ENCODE results near the gene UNC5A.

Gene UNC5A

DNA sequence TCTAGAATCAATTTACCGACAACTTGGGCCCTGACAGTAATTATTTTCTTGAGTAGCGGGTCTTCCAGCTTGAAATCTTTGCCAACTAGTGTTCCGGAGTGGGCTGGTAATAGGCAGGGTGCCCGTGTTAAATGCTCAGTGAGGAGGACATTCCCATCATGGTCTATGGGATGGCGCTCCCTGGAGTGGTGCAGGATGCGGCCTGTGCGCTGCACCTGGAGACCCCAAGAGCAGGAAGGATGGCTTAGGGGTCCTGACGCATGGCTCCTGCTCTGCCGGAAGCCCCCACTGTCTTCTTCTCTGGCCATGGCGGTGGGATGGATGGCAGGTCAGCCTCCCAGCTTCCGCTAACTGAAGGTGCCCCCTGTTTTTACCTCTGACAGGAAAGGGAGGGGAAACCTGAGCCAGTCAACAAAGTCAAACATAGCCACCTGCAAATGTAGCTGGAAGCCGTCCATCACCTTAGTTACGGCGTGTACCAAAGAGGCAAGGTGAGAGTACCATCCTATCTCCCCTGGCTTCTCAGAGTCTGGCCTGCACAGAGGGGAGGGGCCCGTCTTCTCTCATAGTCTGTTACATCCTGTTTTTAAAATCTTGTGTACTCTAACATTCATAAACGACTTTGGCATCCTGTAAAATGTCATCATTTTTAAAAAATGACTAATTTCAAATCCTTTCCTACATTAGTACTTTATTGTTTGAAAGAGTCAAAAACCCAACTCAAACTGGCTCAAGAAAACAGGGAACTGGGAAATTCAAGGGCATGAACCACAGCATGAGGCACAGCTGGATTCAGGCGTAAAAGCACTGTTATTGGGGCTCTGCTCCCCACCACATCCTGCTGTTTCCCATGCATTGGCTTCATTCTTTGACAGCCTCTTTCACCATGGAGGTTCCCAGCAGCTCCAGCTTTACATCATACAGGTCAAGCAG, 28.5 kb upstream of the UNC5A start:
- FAIRE-seq: no peak

DNA sequence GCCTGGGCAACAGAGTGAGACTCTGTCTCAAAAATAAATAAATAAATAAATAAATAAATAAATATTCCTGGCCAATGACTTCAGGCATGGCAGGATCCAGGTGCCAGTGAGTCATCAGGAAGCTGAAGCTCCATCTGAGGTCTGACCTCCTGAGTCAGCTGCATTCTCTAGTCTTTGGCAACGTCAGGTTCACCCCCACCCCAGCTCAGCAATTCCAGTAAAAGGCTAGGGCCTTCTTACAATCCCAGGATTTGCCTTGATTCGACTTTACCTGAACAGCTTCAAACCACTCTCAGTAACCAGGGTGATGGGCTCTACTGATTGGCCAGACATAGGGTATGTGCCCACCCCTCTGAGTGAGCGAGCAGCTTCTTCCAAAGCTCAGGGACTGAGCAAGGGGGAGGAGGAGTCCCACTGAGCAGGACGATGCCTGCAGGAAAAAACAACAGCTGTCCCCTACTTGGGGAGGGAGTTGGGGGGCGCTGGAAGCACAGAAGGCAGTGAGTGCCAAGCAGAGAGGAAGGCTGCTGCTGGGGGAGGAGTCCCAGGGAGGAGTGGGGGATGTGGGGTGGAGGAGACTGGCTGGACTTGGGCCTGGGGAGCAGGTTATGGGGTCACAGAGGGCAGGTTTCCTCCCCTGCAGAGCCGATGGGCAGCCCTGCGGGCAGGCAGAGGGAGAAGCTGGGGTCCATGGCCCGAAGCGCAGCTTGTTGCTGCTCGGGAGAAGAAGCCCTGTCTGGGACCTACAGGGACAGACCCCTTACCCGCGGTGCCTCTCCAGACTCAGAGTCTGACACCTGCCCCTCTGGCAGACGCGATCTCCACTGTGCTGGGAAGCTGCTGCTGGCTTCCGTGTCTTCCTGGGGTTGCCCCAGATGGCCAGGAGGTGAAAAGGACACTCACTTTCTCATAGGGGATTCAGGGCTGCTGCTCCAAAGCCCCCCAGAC, 25.9 kb upstream of the UNC5A start:
- no peak for FAIRE-seq

DNA sequence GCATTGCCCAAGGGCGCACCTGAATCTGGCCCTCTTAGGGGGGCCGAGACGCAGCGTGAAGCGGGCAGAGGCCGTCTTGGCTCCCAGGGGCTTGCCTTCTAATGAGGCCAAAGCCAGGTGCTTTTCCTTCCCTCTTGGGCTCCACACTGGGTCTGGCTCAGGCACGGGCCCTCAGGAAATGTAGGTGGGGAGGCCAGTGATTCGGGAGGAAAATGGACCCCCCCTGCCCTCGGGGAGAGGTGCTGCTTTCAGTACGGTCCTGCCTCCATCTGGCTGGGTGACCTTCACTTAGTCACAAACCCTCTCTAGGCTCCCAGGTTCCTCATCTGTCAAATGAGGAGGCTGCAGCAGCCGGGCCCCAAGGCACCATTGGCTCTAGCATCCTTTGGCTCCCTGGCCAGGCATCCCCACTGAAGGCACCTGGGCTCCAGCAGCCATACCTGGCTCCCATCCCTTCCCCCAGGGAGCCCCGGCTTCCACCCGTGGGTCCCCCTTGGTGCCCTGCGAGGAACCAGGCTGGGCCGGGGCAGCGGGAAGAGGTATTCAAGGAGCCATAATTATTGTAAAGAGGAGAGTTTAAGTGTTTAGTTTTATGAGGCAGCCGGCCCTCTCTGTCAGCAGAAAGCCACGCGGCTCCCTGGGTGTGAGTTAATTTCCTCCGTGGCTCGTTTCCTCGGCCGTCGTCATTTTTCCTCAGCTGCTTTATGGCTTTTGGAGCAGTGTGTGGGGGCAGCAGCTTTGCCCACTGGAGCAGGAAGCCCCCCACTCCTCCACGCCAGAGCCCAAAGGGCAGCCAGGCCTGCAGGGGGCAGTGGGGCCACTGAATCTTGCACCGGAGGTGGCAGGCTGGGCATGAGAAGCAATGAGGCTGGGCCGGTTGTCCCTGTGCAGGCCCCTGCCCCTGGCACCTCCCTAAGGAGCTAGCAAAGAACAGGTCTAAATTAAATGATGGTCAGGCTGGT, 24.9 kb upstream of the UNC5A start:
- FAIRE-seq: no peak

DNA sequence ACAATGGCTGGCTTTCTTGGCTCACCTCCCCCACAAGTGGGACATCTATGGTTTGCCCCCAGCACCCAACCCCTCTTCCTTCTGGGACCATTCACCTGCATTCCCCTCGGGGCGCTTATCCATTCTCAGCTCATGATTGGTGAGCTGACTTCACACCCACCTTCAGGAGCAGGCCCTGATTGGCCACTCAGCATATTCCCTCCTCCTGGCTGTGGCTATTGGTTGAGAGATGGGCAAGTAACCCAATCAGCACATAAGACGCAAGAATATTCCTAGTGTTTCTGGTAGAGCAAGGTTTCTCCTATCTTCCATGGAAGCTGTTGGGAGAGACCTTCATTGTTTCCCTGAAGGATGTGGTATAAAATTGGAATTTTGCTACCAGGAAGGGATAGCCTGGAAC, 22.7 kb upstream of the UNC5A start:
- FAIRE-seq: no peak

DNA sequence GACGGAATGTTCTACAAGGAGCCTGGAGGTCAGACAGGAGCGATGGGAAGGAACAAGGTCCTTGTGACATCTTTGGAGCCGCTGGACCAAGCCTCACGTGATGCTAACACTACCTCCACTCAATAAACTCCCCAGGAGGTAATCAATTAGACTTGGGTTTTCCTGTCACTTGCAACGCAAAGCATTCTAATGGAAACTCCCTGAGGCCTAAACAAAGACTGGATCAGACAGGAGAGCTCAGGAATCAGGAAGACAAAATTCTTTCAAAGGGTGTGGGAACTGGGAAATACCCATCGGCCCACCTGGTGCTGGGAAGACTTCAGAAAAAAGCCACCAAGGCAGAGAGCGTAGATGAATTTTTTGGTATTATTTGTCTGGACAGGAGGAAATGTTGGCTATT, 22.3 kb upstream of the UNC5A start:
- FAIRE-seq: no peak

DNA sequence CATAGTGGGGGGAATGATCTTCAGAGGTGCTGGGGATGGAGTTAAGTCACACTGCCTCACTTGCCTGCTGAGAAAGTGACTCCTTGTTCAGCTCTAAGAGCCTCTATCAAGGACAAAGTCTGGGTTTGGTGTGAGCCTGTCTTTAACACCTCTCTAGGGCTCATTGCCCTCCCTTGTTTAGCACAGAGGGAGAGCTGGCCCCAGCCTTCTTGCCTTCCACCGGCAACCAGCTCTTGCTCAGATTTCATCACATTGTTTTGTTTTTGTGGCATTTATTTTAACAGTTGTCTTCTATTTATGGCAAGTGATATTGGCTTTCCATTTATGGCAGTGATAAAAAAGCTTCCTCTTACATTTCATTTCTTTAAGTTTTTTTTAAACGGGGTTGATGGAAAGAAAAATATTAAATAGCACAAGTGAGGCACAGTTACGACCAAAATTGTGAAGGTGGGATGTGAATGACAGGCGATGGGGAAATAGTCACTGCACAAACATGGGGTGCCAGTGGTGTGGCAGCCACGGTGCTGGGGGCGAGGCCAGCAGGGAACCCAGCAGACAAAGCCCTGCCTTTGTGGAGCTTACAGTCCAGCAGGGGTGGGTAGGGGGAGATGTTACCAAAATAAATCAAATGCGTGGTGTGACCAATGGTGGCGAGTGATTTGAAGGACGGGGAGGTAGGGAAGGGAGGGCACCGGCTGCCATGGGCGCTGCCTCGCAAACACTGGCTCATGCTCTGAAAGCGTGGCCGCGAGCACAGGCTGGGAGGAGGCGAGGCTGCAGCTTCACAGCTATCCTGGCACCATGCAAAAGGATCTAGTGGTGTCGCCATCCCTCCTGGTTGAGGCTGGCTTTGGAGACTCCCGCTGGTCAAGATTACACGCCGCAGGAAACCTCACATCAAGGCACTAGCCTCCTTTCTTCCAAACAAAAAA, 21.2 kb upstream of the UNC5A start:
- FAIRE-seq: no peak

DNA sequence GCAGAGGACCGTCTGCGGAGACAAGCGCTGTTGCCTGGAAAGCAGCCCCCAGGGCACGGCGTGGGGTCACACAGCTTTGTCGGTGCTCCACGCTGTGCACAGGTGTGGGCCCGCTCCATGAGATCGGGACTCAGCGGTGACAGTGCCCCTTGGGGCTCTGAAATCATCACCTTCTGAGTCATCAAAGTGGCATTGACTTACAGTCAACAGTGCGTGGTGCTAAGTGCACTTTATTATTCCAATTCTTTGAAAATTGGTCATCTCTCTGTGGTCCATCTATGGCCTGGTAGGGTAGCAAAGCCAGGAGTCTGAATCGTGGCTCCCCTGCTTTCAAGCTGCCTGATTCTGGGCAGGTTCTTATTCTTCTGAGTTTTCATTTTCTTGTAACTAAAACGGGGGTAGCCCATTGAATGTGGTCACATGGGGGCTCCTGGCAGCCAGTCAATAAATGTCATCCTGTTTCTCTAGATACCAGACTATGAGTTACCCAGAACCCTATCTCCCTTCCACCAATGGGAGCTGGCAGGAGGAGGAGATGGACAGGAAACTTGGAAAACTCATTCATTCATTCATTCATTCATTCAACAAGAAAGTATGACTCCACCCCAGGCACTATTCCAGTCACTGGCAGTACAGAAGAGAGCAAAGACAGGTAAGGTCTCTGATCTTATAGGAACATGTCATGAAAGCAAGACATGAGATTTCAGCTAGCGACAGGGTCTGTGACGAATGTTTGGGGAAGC, 20.3 kb upstream of the UNC5A start:
- FAIRE-seq: no peak

DNA sequence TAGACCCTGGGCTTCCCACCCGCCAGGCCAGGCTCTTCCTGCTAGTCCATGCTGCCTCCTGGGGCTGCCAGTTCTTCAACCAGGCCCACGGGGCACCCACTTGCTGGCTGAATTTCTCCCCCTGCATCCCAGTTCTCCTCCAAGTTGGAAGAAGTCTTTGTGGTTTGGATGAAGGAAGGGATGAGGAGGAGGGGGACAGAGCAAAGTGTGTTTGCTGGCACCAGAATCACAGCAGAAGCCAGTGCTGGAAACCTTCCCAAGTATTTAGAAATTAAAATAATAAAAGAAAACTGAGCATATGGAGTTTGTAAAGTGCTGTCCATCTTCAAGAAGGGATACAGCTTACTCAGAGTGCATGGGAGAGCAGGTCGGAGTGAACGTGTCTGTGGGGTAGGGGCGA, 19.4 kb upstream of the UNC5A start:
- FAIRE-seq: no peak

DNA sequence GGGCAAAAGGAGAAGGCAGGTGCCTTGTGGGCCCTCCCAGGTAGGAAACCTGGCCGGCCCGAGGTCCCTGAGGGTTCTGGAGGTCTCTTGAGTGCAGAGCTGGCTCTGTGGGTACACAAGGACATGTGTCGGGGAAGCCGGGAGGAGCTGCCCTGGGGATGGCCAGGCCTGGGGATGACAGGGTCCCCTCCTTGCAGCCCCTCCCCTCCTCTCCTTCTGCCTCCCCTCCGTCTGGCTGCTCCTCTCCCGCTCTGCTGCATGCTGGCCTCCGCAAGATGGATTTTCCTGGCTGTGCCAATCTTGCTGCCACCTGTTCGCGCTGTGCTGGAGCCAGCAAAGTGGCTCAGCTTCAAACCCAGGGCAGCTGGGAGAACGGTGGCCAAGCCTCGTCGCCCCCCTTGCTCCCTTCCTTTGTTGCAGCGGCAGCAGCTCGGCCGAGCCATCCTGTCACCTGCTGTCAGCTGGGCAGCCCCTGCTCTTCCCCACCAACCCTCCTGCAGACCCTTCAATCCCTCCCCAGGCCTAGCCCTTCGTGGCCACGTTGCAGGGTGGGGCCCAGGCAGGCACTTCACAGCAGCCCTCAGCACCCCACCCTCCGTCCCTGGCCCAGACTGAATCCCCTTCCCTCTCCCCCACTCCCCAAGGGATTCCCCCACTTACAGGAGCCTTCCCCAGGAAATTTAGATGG, 17.6 kb upstream of the UNC5A start:
- FAIRE-seq: no peak

DNA sequence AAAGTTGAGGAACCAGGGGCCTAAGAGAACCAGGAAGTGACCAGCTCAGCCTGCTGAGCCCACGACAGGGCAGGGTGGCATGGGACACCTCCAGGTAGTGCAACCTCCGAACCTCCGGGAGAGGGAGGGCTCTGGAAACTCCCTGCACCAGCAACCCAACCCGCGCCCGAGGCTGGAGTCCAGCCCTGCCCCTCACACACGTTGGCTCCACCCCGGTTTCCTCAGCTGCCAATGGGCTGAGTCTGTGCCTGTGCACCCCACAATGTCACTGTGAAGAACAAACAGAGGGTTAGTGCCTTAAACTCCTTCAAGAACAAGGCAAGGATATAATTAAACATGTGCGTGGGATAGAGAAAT, 17.0 kb upstream of the UNC5A start:
- FAIRE-seq: no peak

DNA sequence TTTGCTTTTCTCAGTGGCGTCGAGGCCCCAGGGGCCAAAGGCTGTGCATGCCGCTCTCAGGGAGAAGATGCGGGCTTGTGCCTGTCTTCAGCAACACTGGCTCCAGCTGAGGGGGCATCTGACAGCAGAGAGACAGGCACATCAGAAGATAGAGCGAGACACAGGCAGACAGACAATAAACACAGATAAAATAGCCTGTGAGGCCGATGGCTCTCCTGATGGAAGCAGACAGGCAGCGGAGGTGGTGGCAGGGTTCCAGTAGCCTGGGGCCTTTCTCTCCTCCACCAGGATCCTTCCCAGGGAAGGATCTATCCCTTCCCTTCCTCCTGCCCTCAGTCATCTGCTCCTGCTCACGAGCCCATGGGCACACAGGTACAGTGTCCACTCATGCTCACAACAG, 16.6 kb upstream of the UNC5A start:
- no peak for FAIRE-seq

DNA sequence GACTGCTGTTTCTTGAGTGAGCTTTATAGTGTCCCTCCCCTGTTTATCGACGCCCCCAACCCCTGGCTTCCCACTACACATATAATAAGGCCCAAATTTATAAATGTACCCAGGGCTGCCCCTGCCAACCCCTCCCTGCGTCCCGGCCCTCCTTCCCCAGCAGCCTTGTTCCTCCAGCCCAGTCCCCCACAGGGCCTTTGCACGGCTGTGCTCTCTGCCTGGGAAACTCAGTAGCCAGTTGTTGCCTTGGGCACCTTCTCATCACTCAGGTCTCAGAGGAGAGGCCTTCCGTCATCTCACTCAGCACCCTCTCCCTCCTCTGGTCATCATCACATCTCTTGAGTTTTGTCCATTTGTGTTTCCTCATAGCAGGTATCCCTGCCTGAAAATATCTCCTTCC, 15.8 kb upstream of the UNC5A start:
- FAIRE-seq: no peak

DNA sequence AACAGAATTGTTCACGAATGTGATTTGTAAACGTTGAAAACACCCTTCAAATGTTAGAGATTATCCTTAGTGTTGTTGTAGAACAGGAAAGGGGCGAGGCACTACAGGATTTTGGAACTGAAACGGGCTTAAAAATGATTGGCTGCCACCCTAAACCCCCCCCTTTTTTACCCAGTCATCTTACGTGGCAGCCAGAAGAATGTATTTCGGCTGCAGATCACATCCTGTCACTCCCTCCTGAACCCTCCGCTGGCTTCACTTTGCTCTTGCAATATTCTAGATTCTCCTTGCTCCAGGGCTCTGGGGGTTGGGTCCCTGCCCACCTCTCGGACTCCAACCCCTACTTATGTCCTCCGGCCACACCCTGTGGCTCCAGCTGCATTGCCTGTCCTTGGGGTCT, 13.9 kb upstream of the UNC5A start:
- no peak for FAIRE-seq

DNA sequence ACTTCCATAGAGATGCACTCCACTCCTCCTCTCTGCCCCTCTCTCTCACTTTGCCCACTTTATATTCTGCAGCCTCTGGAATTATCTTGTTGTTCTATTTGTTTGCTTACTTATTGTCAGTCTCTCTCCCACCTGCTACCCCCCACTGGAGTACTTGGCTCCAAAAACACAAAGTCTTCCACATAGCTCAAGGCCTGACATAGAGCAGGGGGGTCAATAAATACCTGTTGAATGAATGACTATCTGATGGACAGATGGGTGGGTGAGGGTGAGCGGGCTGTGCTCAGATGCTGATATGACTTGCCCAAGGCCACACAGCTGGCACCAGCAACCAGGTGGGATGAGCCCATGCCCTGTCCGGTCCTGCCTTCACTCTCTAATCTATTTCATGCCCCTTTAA, 13.4 kb upstream of the UNC5A start:
- FAIRE-seq: no peak

DNA sequence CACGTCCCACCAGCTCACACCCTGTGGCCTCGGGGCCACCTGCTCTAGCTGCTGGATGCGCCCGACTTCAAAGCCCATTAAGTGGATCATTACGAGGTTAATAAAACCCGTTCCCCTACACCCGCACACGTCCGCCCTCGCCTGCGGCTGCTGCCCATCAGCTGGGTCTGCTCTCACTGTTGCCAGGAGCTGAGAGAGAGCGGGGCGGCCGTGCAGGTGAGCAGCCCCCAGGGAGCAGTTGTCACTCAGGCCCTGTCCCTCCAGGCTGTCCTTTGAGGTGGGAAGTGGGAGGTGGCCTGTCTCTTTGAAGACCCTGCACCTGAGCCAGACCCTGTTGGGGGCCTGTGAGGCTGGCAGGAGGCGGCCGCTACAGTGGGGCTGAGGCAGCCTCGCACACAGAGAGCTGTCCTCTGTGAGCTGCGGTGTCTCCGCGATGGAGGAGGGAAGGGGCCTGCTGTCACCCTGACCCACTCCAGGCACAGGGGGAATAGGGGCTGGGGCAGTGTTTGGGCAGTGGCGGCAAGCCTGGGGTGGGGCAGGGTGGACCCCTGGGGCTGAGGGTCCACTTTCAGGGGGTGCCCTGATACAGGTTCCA, 12.8 kb upstream of the UNC5A start:
- FAIRE-seq: no peak

DNA sequence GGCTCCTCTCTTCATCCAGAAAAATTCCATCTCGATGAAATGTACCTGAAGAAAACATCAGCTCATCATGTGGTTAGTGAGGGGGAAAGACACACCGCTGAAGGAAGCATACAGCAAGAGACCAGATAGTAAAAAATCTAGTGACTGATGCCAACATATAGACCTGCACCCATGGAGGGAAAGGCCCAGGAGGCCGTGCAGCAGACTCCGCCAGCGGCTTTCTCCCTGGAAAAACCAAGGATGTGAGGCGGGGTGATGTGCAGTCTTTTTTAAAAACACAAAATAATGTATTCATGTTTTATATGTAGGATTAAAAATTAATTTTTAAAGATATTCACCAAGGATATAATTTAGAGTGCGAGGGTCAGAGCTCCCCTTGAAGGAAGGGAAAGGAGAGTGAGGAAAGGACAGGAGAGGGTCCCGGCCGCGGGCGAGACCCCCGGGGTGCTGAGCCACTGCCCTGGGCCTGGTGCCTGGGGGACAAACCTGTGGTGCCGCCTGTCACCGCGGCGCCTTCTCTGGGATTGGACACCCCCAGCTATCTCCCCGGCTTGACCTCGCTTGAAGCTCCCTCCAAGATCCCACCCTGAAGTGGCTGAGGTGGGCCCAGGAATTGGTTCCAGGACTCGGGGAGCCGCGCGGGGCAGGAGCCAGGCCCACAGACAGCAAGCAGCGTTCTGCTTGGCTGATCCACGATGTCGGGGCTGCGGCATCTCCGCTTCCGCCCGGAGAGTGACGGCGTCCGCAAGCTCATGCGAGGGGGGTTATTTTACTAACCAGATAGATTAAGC, 12.1 kb upstream of the UNC5A start:
- no peak for FAIRE-seq

DNA sequence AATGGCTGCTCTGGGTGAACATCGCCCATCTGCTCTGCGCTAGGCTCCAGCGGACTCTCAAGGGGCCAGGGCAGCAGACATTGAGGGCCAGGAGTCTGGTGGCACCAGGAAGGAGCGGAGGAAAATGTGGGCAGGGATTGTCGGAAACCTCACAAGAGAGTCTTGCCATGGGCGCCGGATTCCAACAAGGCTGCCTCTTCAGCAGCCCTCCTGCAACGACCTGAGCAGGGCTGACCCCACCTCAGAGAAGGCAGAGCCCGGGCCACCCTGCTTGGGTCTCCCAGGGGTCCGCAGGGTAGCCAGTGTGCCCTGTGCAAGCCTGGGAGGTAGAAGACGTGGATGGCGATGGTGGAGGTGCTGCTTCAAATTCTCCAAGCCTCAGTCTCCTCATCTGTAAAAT, 11.4 kb upstream of the UNC5A start:
- FAIRE-seq: no peak

DNA sequence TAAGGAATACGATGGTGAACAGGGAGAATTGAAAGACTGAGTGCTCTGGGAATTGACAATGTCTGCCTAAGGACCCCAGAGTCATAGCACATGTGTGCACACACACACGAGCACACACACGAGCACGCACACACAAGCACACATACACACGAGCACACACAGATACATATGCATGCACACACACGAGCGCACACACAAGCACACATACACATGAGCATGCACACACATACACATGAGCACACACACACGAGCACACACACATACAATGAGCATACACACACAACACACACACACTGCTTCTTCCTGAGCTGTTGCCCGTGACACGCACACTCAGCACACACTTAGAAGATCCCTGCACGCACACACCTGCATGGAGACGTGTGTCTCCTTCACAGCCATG, 10.9 kb upstream of the UNC5A start:
- no peak for FAIRE-seq

DNA sequence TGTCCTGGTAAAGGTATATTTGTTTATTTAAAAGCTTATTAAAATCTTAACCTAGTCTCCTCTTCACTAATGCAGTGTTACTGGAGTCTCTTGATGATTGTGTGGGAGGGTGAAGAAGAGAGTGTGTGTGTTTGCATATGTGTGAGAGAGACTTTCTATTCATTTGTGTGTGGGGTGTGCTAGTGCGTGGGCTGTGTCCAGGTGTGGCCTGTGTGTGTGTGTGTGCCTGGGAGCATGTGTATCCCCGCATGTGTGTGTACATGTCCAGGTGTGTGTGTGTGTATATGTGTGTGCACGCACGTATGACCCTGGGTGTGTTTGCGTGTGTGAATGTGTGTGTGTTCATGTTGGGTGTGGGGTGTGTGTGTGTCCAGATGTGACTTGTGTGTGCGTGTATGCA, 10.3 kb upstream of the UNC5A start:
- no peak for FAIRE-seq
